ENCODE measurements around the gene CGN.
A peak's percentile ranks its signal among the peaks of the same experiment; 100 is the strongest.

Gene CGN

GRCh38 chr1:151510957-151511635 lies at the start of gene CGN (continued):
- no peak for TF ChIP-seq ZNF837 (tag by site-specific recombination; IDR thresholded peaks at IDR 0.05)
- TF ChIP-seq ZNF585B (tag by site-specific recombination; IDR thresholded peaks at IDR 0.05), result no peak
- TF ChIP-seq ZNF26 (tag by site-specific recombination; IDR thresholded peaks at IDR 0.05), result no peak
- no peak for TF ChIP-seq AEBP2 (tag by site-specific recombination; IDR thresholded peaks at IDR 0.05; ENCODE audit: borderline replicate concordance)
- TF ChIP-seq ZNF629 (tag by site-specific recombination; IDR thresholded peaks at IDR 0.05), result peak; percentile 84; the same call in 1 of the 2 replicates
- peak; percentile 23; the same call in 1 of the 2 replicates for TF ChIP-seq INSM2 (tag by site-specific recombination; IDR thresholded peaks at IDR 0.05)
- no peak for TF ChIP-seq ZNF639 (tag by site-specific recombination; IDR thresholded peaks at IDR 0.05)
- no peak for TF ChIP-seq ZNF280C (tag by site-specific recombination; IDR thresholded peaks at IDR 0.05)
- no peak for TF ChIP-seq ZNF248 (tag by site-specific recombination; IDR thresholded peaks at IDR 0.05)
- peak; percentile 72 for TF ChIP-seq ZXDB (tag by site-specific recombination; IDR thresholded peaks at IDR 0.05)
- TF ChIP-seq ZNF488 (tag by site-specific recombination; IDR thresholded peaks at IDR 0.05), result no peak
- TF ChIP-seq ZNF114 (tag by site-specific recombination; IDR thresholded peaks at IDR 0.05), result no peak
- TF ChIP-seq ZNF121 (tag by site-specific recombination; IDR thresholded peaks at IDR 0.05), result no peak
- no peak for TF ChIP-seq HOXD13 (CRISPR knock-in tag; IDR thresholded peaks at IDR 0.05; ENCODE audit: borderline replicate concordance)
- TF ChIP-seq ZNF335 (tag by site-specific recombination; conservative IDR thresholded peaks at IDR 0.05), result no peak
- no peak for TF ChIP-seq REST (tag by site-specific recombination; IDR thresholded peaks at IDR 0.05)
- TF ChIP-seq PRDM1 (tag by site-specific recombination; IDR thresholded peaks at IDR 0.05), result no peak
- TF ChIP-seq ZNF747 (tag by site-specific recombination; IDR thresholded peaks at IDR 0.05), result no peak

Measured in HEK293 (cell line).